Lower lobe of right lung (tissue), 2 donors: ENCODE data around the gene COG1. TPM values are rescaled to one million over a fixed set of nuclear protein-coding genes. Genes with fewer than 3 reads are reported as not detected.
A peak's percentile ranks its signal among the peaks of the same experiment; 100 is the strongest.

Experiments
- ATAC-seq, 2 donors: fragments of 200-7000 bp; cut with Tn5 transposase; one replicate each; pipeline ENCODE4 v1.9.1; 2020 to 2022; ENCODE audit warnings: mild to moderate bottlenecking in 2 of 2, moderate library complexity in 2 of 2
- DNase-seq: peaks from one replicate; pipeline ENCODE4 v3.0.0-alpha.2; 2020
- H3K27ac ChIP-seq: fragments of 200-600 bp; one replicate; pipeline ENCODE4 v1.8.0; 2022
- H3K27me3 ChIP-seq: fragments of 200-600 bp; one replicate; pipeline ENCODE4 v1.8.0; 2022; ENCODE audit warnings: low read depth
- H3K36me3 ChIP-seq: fragments of 200-600 bp; one replicate; pipeline ENCODE4 v1.8.0; 2022; ENCODE audit warnings: mild to moderate bottlenecking
- H3K4me1 ChIP-seq: fragments of 200-600 bp; one replicate; pipeline ENCODE4 v1.8.0; 2022
- H3K4me3 ChIP-seq: fragments of 200-600 bp; one replicate; pipeline ENCODE4 v1.8.0; 2022; ENCODE audit warnings: mild to moderate bottlenecking
- H3K9me3 ChIP-seq: fragments of 200-600 bp; one replicate; pipeline ENCODE4 v1.8.0; 2022
- CTCF ChIP-seq: fragments of 200-600 bp; IDR thresholded peaks from one replicate; pipeline ENCODE4 v1.8.0; 2022; ENCODE audit warnings: antibody characterized with exemption, mild to moderate bottlenecking
- intact Hi-C: fragments of 100-400 bp; cut with DNase I; formaldehyde crosslinking; loops from one replicate; pipeline ENCODE4 v1.11.0; 2022
- total RNA-seq: library from RNA; stranded (reverse); fragmentation: NEBNext Ultra II Directional; extraction: Animal tissue kit (Norgen Biotek cat#: 25700); gene quantifications from one replicate; pipeline ENCODE4 v1.2.1, GENCODE V29; 2021
- donor health status: DM: no; HTN: yes; CAD: no; lungs with severe emphysema.

The COG1 gene
- total RNA-seq, 1 donor from 2014 or later: 36.4 TPM

GRCh38 chr17:73251871-73252270 is 59.0 kb downstream of the COG1 start:
- intact Hi-C loops: no loop called here
- no peak overlapping the region for H3K27ac ChIP-seq
- H3K4me1 ChIP-seq: no peaks in the 10 kb centered on the region
- H3K9me3 ChIP-seq: no peaks in the 10 kb centered on the region
- H3K36me3 ChIP-seq: peaks cover 21% of the 10 kb centered on the region
- H3K4me3 ChIP-seq: no peak overlapping the region
- DNase-seq: no peak
- ATAC-seq: no peak
- no peak for TF ChIP-seq CTCF
- no peaks in the 10 kb centered on the region for H3K27me3 ChIP-seq

- Histone ChIP-seq H3K4me1 (no peaks in the 10 kb centered on the region), H3K27ac (no peak overlapping the region), H3K9me3 (no peaks in the 10 kb centered on the region), H3K27me3 (no peaks in the 10 kb centered on the region), H3K36me3 (no peaks in the 10 kb centered on the region), H3K4me3 (no peak overlapping the region)
- intact Hi-C loops: loop anchor here (5.0 kb wide), 1 partner anchor 112 kb away; no protein-coding TSS in a partner anchor
- ATAC-seq (peak; percentile 69 to 76), DNase-seq (peak; percentile 66)
- peak; percentile 99 for TF ChIP-seq CTCF
Observed at GRCh38 chr17:73255671-73256181, 62.9 kb downstream of the COG1 start.

- Histone ChIP-seq H3K9me3 (no peaks in the 10 kb centered on the region), H3K27me3 (no peaks in the 10 kb centered on the region), H3K4me1 (no peaks in the 10 kb centered on the region), H3K27ac (no peak overlapping the region), H3K4me3 (no peak overlapping the region), H3K36me3 (no peaks in the 10 kb centered on the region)
- no peak for DNase-seq
- TF ChIP-seq CTCF: no peak
- no peak for ATAC-seq
- intact Hi-C loops: loop anchor here (5.0 kb wide), 1 partner anchor 111 kb away; no protein-coding TSS in a partner anchor
Observed at GRCh38 chr17:73256220-73256619, 63.4 kb downstream of the COG1 start.

- TF ChIP-seq CTCF: no peak
- DNase-seq: no peak
- intact Hi-C loops: loop anchor here (5.0 kb wide), 1 partner anchor 110 kb away; no protein-coding TSS in a partner anchor
- Histone ChIP-seq H3K4me3 (no peak overlapping the region), H3K36me3 (no peaks in the 10 kb centered on the region), H3K9me3 (no peaks in the 10 kb centered on the region), H3K27ac (no peak overlapping the region), H3K27me3 (no peaks in the 10 kb centered on the region), H3K4me1 (no peaks in the 10 kb centered on the region)
- no peak for ATAC-seq
Observed at GRCh38 chr17:73257516-73257915, 64.7 kb downstream of the COG1 start.

Other genes starting within 250 kb of the COG1 start
- 39.7 TPM for gene SLC39A11, start 100.4 kb upstream of the COG1 start, total RNA-seq
- 0.12 TPM for gene SSTR2, start 28.0 kb upstream of the COG1 start, total RNA-seq
- gene CPSF4L, start 68.8 kb downstream of the COG1 start, total RNA-seq: not detected
- 44.6 TPM for gene CDC42EP4, start 118.9 kb downstream of the COG1 start, total RNA-seq